ENCODE data around the gene PLXDC2.

Gene PLXDC2

DNA sequence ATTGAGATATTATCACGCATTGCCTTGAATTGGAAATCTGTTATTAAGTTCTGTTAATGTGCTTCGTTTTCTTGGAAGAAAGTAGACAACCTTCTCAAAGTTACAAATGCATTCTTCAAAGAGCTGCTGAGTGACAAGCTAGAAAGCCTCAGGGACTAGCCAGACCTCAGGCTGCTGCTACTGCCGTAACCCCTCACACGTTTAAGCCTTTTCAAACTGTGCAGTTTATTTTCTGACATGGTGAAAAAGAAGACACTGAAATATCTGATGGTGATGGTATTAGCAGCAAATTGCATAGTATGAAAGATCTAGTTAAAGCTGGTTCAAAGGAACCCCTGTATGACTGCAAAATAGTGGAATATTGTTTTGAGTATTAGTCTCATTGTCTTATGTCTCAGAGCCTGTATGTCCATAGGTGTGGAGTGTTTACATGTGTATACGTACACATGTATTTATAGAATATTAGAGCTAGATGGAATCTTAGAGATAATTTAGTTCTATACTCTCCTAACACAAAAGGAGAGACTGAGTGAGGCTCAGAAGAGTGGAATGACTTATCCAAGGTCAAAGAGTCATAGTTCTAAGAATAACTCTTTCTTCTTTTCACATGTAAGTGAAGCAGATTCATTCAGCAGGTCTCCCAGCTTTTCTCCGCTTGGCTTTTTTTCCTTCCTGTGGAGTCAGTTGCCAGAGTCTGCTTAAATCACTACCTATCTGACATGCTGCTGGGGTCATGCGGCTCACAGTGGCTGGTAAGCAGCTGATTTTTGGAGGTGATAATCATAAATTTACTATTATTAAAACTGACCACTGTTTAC lies 431.9 kb downstream of the PLXDC2 start:
- Histone ChIP-seq H3K9me3 (ENCODE audit: control insufficient read depth, insufficient read depth, low read length) (no peaks in the 10 kb centered on the region), H3K4me3 (ENCODE audit: low read length) (no peak overlapping the region), H3K27ac (ENCODE audit: low read length) (no peak overlapping the region), H3K36me3 (ENCODE audit: control insufficient read depth, insufficient read depth, low read length) (no peaks in the 10 kb centered on the region), H3K27me3 (ENCODE audit: control insufficient read depth, insufficient read depth, low read length) (no peaks in the 10 kb centered on the region), H3K4me1 (ENCODE audit: control insufficient read depth, insufficient read depth, low read length) (no peaks in the 10 kb centered on the region)
- DNase-seq (ENCODE audit: low read depth, low spot score): no peak
- WGBS (ENCODE audit: insufficient coverage, insufficient read length): no CpG with 5 or more reads among the region's 7 CpGs

DNA sequence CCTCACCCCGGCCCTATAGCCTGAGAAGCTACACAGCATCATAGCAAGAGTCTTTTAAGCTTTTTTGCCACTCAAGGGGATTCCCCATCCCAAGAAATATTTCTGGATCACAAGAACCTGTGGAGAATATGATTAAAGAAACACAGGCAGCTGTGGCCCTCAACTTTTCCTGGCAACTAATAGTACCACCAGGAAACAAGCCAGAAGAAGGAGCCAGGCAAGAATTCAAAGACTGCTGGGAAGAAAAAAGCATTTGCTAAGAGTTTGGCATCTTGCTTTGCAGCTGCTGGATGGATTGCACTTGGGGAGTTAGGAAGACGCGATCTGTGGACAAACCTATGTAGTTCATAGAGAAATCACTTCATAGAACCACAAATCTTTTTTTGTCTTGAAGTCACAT lies 437.8 kb downstream of the PLXDC2 start:
- WGBS (ENCODE audit: insufficient coverage, insufficient read length): no CpG with 5 or more reads among the region's 3 CpGs
- no peak overlapping the region for H3K4me3 ChIP-seq (ENCODE audit: low read length)
- no peak overlapping the region for H3K27ac ChIP-seq (ENCODE audit: low read length)
- H3K36me3 ChIP-seq (ENCODE audit: control insufficient read depth, insufficient read depth, low read length): no peaks in the 10 kb centered on the region
- H3K27me3 ChIP-seq (ENCODE audit: control insufficient read depth, insufficient read depth, low read length): no peaks in the 10 kb centered on the region
- peaks cover 2% of the 10 kb centered on the region; the same call in 1 of the 2 replicates for H3K4me1 ChIP-seq (ENCODE audit: control insufficient read depth, insufficient read depth, low read length)
- no peaks in the 10 kb centered on the region for H3K9me3 ChIP-seq (ENCODE audit: control insufficient read depth, insufficient read depth, low read length)
- DNase-seq (ENCODE audit: low read depth, low spot score): no peak

DNA sequence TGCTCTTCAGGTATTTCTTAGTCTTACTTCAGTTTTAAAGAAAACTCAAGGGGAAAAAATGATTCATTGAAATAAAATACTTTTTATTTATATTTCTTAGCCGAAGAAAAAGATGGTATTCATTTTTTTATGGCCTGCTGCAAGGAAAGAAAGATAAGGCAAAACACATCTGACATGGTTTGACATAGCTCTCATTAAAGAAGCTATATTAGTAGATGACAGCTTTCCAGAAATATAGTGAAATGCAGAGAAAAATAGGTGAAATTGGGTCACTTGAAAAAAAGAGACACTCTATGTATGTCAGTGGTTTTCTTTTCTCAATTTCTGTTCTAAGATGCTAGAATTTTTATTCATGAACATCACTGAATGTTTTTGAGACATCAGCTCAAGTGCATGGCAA lies 438.3 kb downstream of the PLXDC2 start:
- Histone ChIP-seq H3K27me3 (ENCODE audit: control insufficient read depth, insufficient read depth, low read length) (no peaks in the 10 kb centered on the region), H3K4me3 (ENCODE audit: low read length) (no peak overlapping the region), H3K36me3 (ENCODE audit: control insufficient read depth, insufficient read depth, low read length) (no peaks in the 10 kb centered on the region), H3K27ac (ENCODE audit: low read length) (no peak overlapping the region), H3K9me3 (ENCODE audit: control insufficient read depth, insufficient read depth, low read length) (no peaks in the 10 kb centered on the region), H3K4me1 (ENCODE audit: control insufficient read depth, insufficient read depth, low read length) (peaks cover 2% of the 10 kb centered on the region; the same call in 1 of the 2 replicates)
- no peak for DNase-seq (ENCODE audit: low read depth, low spot score)
- no CpG with 5 or more reads among the region's 1 CpG for WGBS (ENCODE audit: insufficient coverage, insufficient read length)

DNA sequence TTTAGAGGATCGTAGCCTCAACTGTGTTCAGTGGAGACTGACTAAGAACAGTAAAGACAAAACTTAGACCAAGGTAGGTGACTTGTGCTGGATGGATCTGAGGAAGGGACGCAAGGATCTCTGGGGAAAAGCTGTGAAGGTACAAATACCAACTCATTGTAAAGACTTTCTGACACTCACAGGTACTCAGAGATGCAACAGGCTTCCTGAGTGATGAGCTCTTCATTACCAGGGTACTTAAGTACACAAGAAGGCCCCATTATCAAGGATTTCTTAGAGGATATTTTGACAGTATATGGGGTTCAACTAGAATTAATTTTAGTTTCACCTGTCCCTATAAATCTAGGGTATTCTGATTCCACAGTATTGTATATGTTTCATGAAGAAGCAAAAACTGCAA lies 440.7 kb downstream of the PLXDC2 start:
- WGBS (ENCODE audit: insufficient coverage, insufficient read length): no CpG with 5 or more reads among the region's 2 CpGs

DNA sequence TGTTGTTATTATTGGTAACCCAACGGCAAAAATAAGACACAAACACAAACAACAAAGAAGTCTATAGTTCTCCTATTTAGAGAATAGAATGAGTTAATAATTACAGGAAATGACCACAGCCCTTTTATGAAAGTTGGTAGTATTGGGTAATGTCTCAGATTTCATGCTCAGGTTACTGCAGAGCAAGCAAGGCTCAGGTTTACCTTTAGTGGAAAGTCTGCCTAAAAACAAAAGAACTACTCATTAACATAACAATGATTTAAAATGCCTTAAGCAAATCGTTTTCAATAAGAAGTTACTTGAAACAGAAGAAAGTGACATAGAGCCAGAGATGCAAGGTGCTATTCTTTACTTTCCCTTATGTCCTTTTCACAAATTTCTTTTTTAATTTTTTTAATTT lies 441.2 kb downstream of the PLXDC2 start:
- H3K4me3 ChIP-seq (ENCODE audit: low read length): no peak overlapping the region
- no peaks in the 10 kb centered on the region for H3K27me3 ChIP-seq (ENCODE audit: control insufficient read depth, insufficient read depth, low read length)
- no CpG with 5 or more reads among the region's 2 CpGs for WGBS (ENCODE audit: insufficient coverage, insufficient read length)
- peaks cover 2% of the 10 kb centered on the region; the same call in 1 of the 2 replicates for H3K4me1 ChIP-seq (ENCODE audit: control insufficient read depth, insufficient read depth, low read length)
- H3K9me3 ChIP-seq (ENCODE audit: control insufficient read depth, insufficient read depth, low read length): no peaks in the 10 kb centered on the region
- peak; percentile 25 for DNase-seq (ENCODE audit: low read depth, low spot score)
- H3K36me3 ChIP-seq (ENCODE audit: control insufficient read depth, insufficient read depth, low read length): no peaks in the 10 kb centered on the region
- no peak overlapping the region for H3K27ac ChIP-seq (ENCODE audit: low read length)

More for the DNA sequence above, 440.7 kb downstream of the PLXDC2 start:
- H3K27ac ChIP-seq (ENCODE audit: low read length): no peak overlapping the region
- DNase-seq (ENCODE audit: low read depth, low spot score): no peak
- no peaks in the 10 kb centered on the region for H3K36me3 ChIP-seq (ENCODE audit: control insufficient read depth, insufficient read depth, low read length)
- no peaks in the 10 kb centered on the region for H3K9me3 ChIP-seq (ENCODE audit: control insufficient read depth, insufficient read depth, low read length)
- H3K4me3 ChIP-seq (ENCODE audit: low read length): no peak overlapping the region
- no peaks in the 10 kb centered on the region for H3K27me3 ChIP-seq (ENCODE audit: control insufficient read depth, insufficient read depth, low read length)
- peaks cover 2% of the 10 kb centered on the region; the same call in 1 of the 2 replicates for H3K4me1 ChIP-seq (ENCODE audit: control insufficient read depth, insufficient read depth, low read length)

DNA sequence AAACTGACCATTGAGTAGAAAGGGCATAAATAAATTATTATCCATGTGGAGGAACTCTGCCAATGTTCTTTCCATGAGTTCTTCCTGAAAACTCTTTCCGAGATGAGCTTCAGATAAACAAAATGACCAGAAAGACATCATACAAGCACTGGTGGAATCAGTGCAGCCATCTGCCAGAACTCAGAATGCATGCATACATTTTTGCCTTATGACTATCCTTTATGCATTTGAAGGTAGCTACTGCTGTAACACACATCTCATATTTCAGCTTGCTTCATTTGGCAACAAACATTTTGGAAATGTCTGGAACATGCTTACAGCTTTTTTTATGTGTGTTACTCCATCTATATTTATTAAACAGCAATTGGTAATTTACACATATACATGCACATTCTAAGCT lies 448.9 kb downstream of the PLXDC2 start:
- DNase-seq (ENCODE audit: low read depth, low spot score): no peak
- H3K36me3 ChIP-seq (ENCODE audit: control insufficient read depth, insufficient read depth, low read length): no peaks in the 10 kb centered on the region
- H3K27ac ChIP-seq (ENCODE audit: low read length): no peak overlapping the region
- no peak overlapping the region for H3K4me3 ChIP-seq (ENCODE audit: low read length)
- WGBS (ENCODE audit: insufficient coverage, insufficient read length): no CpG with 5 or more reads among the region's 1 CpG
- no peaks in the 10 kb centered on the region for H3K27me3 ChIP-seq (ENCODE audit: control insufficient read depth, insufficient read depth, low read length)
- H3K4me1 ChIP-seq (ENCODE audit: control insufficient read depth, insufficient read depth, low read length): no peaks in the 10 kb centered on the region
- H3K9me3 ChIP-seq (ENCODE audit: control insufficient read depth, insufficient read depth, low read length): no peaks in the 10 kb centered on the region

DNA sequence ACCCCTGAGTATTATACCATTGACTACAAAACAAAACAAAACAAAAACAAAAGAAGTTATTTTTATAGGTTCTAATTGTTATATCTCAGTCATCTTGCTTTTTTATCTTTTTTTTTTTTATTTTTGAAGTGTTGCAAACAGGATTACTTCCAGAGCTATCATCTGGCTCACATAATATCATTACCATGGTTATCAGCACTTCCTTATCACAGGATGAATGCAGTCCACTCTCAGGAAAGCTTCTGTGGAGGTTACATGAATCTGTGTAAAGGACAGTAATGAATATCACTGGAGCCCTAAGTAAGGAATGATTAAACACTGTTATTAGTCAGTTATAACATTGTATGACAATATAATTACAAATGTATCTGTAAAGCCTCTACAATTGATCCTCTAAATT lies 451.5 kb downstream of the PLXDC2 start:
- H3K4me3 ChIP-seq (ENCODE audit: low read length): no peak overlapping the region
- no peaks in the 10 kb centered on the region; the same call in 1 of the 2 replicates for H3K27me3 ChIP-seq (ENCODE audit: control insufficient read depth, insufficient read depth, low read length)
- H3K9me3 ChIP-seq (ENCODE audit: control insufficient read depth, insufficient read depth, low read length): no peaks in the 10 kb centered on the region
- no peaks in the 10 kb centered on the region for H3K36me3 ChIP-seq (ENCODE audit: control insufficient read depth, insufficient read depth, low read length)
- H3K27ac ChIP-seq (ENCODE audit: low read length): no peak overlapping the region
- no peak for DNase-seq (ENCODE audit: low read depth, low spot score)
- H3K4me1 ChIP-seq (ENCODE audit: control insufficient read depth, insufficient read depth, low read length): no peaks in the 10 kb centered on the region; the same call in 1 of the 2 replicates

DNA sequence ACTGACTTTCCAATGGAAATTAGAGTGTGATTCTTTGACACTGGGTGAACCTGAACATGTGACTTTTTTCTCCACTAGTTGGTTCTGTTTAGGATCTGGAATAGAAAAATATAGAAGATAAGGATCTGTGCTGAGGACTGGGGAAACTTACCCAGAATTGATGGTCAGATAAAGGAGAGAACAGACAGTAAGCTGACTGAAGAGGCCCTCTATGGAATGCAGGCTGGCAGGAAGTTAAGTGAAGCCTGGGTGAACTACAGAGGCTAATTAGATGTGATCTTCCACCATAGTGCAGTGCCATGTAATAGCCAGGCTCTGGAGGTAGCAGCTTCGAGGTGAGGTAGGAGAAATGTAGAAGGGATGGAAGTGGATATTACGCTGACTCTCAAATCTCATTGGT lies 455.3 kb downstream of the PLXDC2 start:
- WGBS (ENCODE audit: insufficient coverage, insufficient read length): no CpG with 5 or more reads among the region's 2 CpGs
- H3K4me3 ChIP-seq (ENCODE audit: low read length): no peak overlapping the region
- no peaks in the 10 kb centered on the region for H3K36me3 ChIP-seq (ENCODE audit: control insufficient read depth, insufficient read depth, low read length)
- DNase-seq (ENCODE audit: low read depth, low spot score): no peak
- no peaks in the 10 kb centered on the region for H3K9me3 ChIP-seq (ENCODE audit: control insufficient read depth, insufficient read depth, low read length)
- H3K4me1 ChIP-seq (ENCODE audit: control insufficient read depth, insufficient read depth, low read length): no peaks in the 10 kb centered on the region; the same call in 1 of the 2 replicates
- H3K27ac ChIP-seq (ENCODE audit: low read length): no peak overlapping the region
- no peaks in the 10 kb centered on the region; the same call in 1 of the 2 replicates for H3K27me3 ChIP-seq (ENCODE audit: control insufficient read depth, insufficient read depth, low read length)

DNA sequence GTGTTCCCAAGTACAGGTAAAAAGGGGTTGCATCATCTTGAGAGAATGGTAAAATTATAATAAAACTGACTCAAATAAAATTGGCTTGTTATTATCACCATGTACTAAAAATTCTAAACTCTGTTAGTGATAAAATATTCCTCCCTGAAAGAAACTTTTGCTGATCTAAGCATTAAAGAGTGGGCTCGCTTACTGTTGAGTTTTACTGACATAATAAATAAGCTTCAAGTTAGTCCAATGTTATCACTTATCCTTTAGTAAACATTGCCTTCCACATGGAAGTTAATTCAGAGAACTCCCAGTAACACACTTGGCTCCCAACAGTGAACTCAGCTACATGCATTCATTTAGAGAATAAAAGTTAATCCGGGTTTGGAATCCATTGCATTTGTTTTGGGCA lies 456.4 kb downstream of the PLXDC2 start:
- Histone ChIP-seq H3K4me3 (ENCODE audit: low read length) (no peak overlapping the region), H3K9me3 (ENCODE audit: control insufficient read depth, insufficient read depth, low read length) (no peaks in the 10 kb centered on the region), H3K27me3 (ENCODE audit: control insufficient read depth, insufficient read depth, low read length) (no peaks in the 10 kb centered on the region; the same call in 1 of the 2 replicates), H3K27ac (ENCODE audit: low read length) (no peak overlapping the region), H3K36me3 (ENCODE audit: control insufficient read depth, insufficient read depth, low read length) (no peaks in the 10 kb centered on the region), H3K4me1 (ENCODE audit: control insufficient read depth, insufficient read depth, low read length) (no peaks in the 10 kb centered on the region; the same call in 1 of the 2 replicates)
- no peak for DNase-seq (ENCODE audit: low read depth, low spot score)
- no CpG with 5 or more reads among the region's 2 CpGs for WGBS (ENCODE audit: insufficient coverage, insufficient read length)

DNA sequence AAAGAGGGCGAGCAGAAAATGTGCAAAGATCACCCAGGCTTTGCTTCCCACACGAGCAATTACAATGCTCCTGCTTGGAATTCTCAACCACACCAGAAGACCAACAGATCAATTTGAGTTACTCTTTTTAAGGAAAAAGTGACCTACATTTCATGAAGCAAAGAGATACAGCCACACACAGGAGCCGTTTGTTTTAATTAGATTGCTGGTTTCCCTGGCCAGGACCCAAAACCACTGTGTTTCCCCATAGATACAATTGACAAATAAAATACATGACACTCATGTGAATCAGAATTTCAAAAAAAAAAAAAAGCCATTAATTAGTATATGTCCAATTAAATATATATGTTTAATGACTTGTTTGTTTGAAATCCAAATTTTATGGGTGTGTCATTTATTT lies 458.3 kb downstream of the PLXDC2 start:
- no peak overlapping the region for H3K4me3 ChIP-seq (ENCODE audit: low read length)
- DNase-seq (ENCODE audit: low read depth, low spot score): no peak
- no peaks in the 10 kb centered on the region for H3K9me3 ChIP-seq (ENCODE audit: control insufficient read depth, insufficient read depth, low read length)
- no peak overlapping the region for H3K27ac ChIP-seq (ENCODE audit: low read length)
- no peaks in the 10 kb centered on the region; the same call in 1 of the 2 replicates for H3K27me3 ChIP-seq (ENCODE audit: control insufficient read depth, insufficient read depth, low read length)
- no peaks in the 10 kb centered on the region for H3K36me3 ChIP-seq (ENCODE audit: control insufficient read depth, insufficient read depth, low read length)
- no CpG with 5 or more reads among the region's 3 CpGs for WGBS (ENCODE audit: insufficient coverage, insufficient read length)
- H3K4me1 ChIP-seq (ENCODE audit: control insufficient read depth, insufficient read depth, low read length): no peaks in the 10 kb centered on the region; the same call in 1 of the 2 replicates

Measured in iPS DF 6.9 (cell line).